Measurements from ENCODE around the gene DPEP1.

DPEP1 gene

GRCh38 chr16:89565506-89566372 is 47.7 kb upstream of the DPEP1 start:
- H3K9me3 ChIP-seq (ENCODE audit: control insufficient read depth, insufficient read depth, low read length): no peaks in the 10 kb centered on the region
- H3K27ac ChIP-seq (ENCODE audit: low read depth, low read length): peak overlapping the region; percentile 17
- H4K20me1 ChIP-seq (ENCODE audit: control insufficient read depth, insufficient read depth, low read depth, low read length): peaks cover 37% of the 10 kb centered on the region
- peak; percentile 99 for TF ChIP-seq CTCF (IDR thresholded peaks at IDR 0.05; ENCODE audit: low read depth, low read length, poor library complexity, severe bottlenecking)
- TF ChIP-seq EZH2phosphoT487 (IDR thresholded peaks at IDR 0.05; ENCODE audit: borderline replicate concordance, low read length): no peak
- no peaks in the 10 kb centered on the region for H3K9me2 ChIP-seq (replicated peaks; ENCODE audit: control insufficient read depth, low read length)
- peak overlapping the region; percentile 85 for H3K4me2 ChIP-seq (ENCODE audit: low read length)
- H3F3A ChIP-seq (ENCODE audit: control insufficient read depth, insufficient read depth): peaks cover 66% of the 10 kb centered on the region
- peaks cover 56% of the 10 kb centered on the region for H3K36me3 ChIP-seq (ENCODE audit: control insufficient read depth, low read length)
- peak overlapping the region; percentile 97 for H3K4me3 ChIP-seq (ENCODE audit: low read length)
- peaks cover 46% of the 10 kb centered on the region for H3K4me1 ChIP-seq (ENCODE audit: control insufficient read depth, low read length)
- no peaks in the 10 kb centered on the region for H3K27me3 ChIP-seq (ENCODE audit: control insufficient read depth, low read length)
- peaks cover 33% of the 10 kb centered on the region for H3K79me2 ChIP-seq (ENCODE audit: control insufficient read depth, low read length)

- Histone ChIP-seq H3K9me3 (ENCODE audit: control insufficient read depth, insufficient read depth, low read length) (no peaks in the 10 kb centered on the region), H3K9me2 (replicated peaks; ENCODE audit: control insufficient read depth, low read length) (no peaks in the 10 kb centered on the region), H3K27ac (ENCODE audit: low read depth, low read length) (no peak overlapping the region), H3F3A (ENCODE audit: control insufficient read depth, insufficient read depth) (peaks cover 46% of the 10 kb centered on the region), H3K4me1 (ENCODE audit: control insufficient read depth, low read length) (peaks cover 50% of the 10 kb centered on the region), H4K20me1 (ENCODE audit: control insufficient read depth, insufficient read depth, low read depth, low read length) (peaks cover 19% of the 10 kb centered on the region), H3K4me2 (ENCODE audit: low read length) (no peak overlapping the region), H3K79me2 (ENCODE audit: control insufficient read depth, low read length) (peaks cover 11% of the 10 kb centered on the region), H3K36me3 (ENCODE audit: control insufficient read depth, low read length) (peaks cover 34% of the 10 kb centered on the region), H3K4me3 (ENCODE audit: low read length) (no peak overlapping the region), H3K27me3 (ENCODE audit: control insufficient read depth, low read length) (no peaks in the 10 kb centered on the region; the same call in 1 of the 2 replicates)
- TF ChIP-seq CTCF (IDR thresholded peaks at IDR 0.05; ENCODE audit: low read depth, low read length, poor library complexity, severe bottlenecking): no peak
- TF ChIP-seq EZH2phosphoT487 (IDR thresholded peaks at IDR 0.05; ENCODE audit: borderline replicate concordance, low read length): no peak
These were observed 45.5 kb upstream of the DPEP1 start for GRCh38 chr16:89567656-89568594.

- Histone ChIP-seq H3K9me3 (ENCODE audit: control insufficient read depth, insufficient read depth, low read length) (no peaks in the 10 kb centered on the region), H3K9me2 (replicated peaks; ENCODE audit: control insufficient read depth, low read length) (no peaks in the 10 kb centered on the region), H3K27ac (ENCODE audit: low read depth, low read length) (no peak overlapping the region), H3K4me2 (ENCODE audit: low read length) (no peak overlapping the region), H3K27me3 (ENCODE audit: control insufficient read depth, low read length) (no peaks in the 10 kb centered on the region; the same call in 1 of the 2 replicates), H3F3A (ENCODE audit: control insufficient read depth, insufficient read depth) (peaks cover 28% of the 10 kb centered on the region), H3K4me3 (ENCODE audit: low read length) (no peak overlapping the region), H3K4me1 (ENCODE audit: control insufficient read depth, low read length) (peaks cover 41% of the 10 kb centered on the region), H3K36me3 (ENCODE audit: control insufficient read depth, low read length) (peaks cover 16% of the 10 kb centered on the region), H3K79me2 (ENCODE audit: control insufficient read depth, low read length) (no peaks in the 10 kb centered on the region), H4K20me1 (ENCODE audit: control insufficient read depth, insufficient read depth, low read depth, low read length) (peaks cover 6% of the 10 kb centered on the region; the same call in 1 of the 2 replicates)
- TF ChIP-seq CTCF (IDR thresholded peaks at IDR 0.05; ENCODE audit: low read depth, low read length, poor library complexity, severe bottlenecking) (no peak), EZH2phosphoT487 (IDR thresholded peaks at IDR 0.05; ENCODE audit: borderline replicate concordance, low read length) (no peak)
These were observed 43.7 kb upstream of the DPEP1 start for GRCh38 chr16:89569506-89570341.

Measured in DOHH2 (cell line).